ENCODE results near the gene KCTD1. TPM values are rescaled to one million over a fixed set of nuclear protein-coding genes. Genes with fewer than 3 reads are reported as not detected.

KCTD1 gene
- total RNA-seq, 4 donors from 2014 or later = 4.7 to 6.0 (median 5.2) TPM

- ATAC-seq (no peak), DNase-seq (no peak)
- no peaks in the 10 kb centered on the region for H3K36me3 ChIP-seq
- no peak overlapping the region for H3K4me3 ChIP-seq
- no peaks in the 10 kb centered on the region for H3K27me3 ChIP-seq
- in situ Hi-C loops (cut with MboI; ENCODE audit: low sequenced_read_pairs in 4 of 4) (loop anchor here in 1 of 4 donors (25.0 kb wide), 1 partner anchor 215 kb away; no protein-coding TSS in a partner anchor), intact Hi-C loops (cut with DNase I; ENCODE audit: low total_unique reads) (no loop called here)
- TF ChIP-seq POLR2A (IDR thresholded peaks at IDR 0.05) (no peak), CTCF (IDR thresholded peaks at IDR 0.05 in 4 of 5, conservative IDR thresholded peaks at IDR 0.05 in 1 of 5) (no peak)
- H3K27ac ChIP-seq = no peak overlapping the region
- H3K4me1 ChIP-seq = no peaks in the 10 kb centered on the region
- no peaks in the 10 kb centered on the region for H3K9me3 ChIP-seq
Observed at GRCh38 chr18:26421931-26422330, 126.4 kb downstream of the KCTD1 start.

- no peak overlapping the region for H3K27ac ChIP-seq
- no peaks in the 10 kb centered on the region for H3K9me3 ChIP-seq
- no peak overlapping the region for H3K4me3 ChIP-seq
- no peaks in the 10 kb centered on the region for H3K36me3 ChIP-seq
- no peaks in the 10 kb centered on the region for H3K4me1 ChIP-seq
- no peak for DNase-seq
- H3K27me3 ChIP-seq = no peaks in the 10 kb centered on the region
- intact Hi-C loops (cut with DNase I; ENCODE audit: low total_unique reads) = no loop called here
- no peak for ATAC-seq
- in situ Hi-C loops (cut with MboI; ENCODE audit: low sequenced_read_pairs in 4 of 4) = loop anchor here in 1 of 4 donors (25.0 kb wide), 1 partner anchor 216 kb away; no protein-coding TSS in a partner anchor
- TF ChIP-seq POLR2A (IDR thresholded peaks at IDR 0.05) (no peak), CTCF (IDR thresholded peaks at IDR 0.05 in 4 of 5, conservative IDR thresholded peaks at IDR 0.05 in 1 of 5) (no peak)
Observed at GRCh38 chr18:26421503-26421902, 126.8 kb downstream of the KCTD1 start.

- Histone ChIP-seq H3K36me3 (no peaks in the 10 kb centered on the region), H3K4me1 (no peaks in the 10 kb centered on the region), H3K4me3 (no peak overlapping the region), H3K27ac (no peak overlapping the region), H3K9me3 (no peaks in the 10 kb centered on the region), H3K27me3 (no peaks in the 10 kb centered on the region)
- ATAC-seq = no peak
- TF ChIP-seq POLR2A (IDR thresholded peaks at IDR 0.05) = no peak
- TF ChIP-seq CTCF (IDR thresholded peaks at IDR 0.05 in 4 of 5, conservative IDR thresholded peaks at IDR 0.05 in 1 of 5) = no peak
- intact Hi-C loops (cut with DNase I; ENCODE audit: low total_unique reads) (no loop called here), in situ Hi-C loops (cut with MboI; ENCODE audit: low sequenced_read_pairs in 4 of 4) (loop anchor here in 1 of 4 donors (25.0 kb wide), 1 partner anchor 218 kb away; no protein-coding TSS in a partner anchor)
- no peak for DNase-seq
Observed at GRCh38 chr18:26419746-26420145, 128.6 kb downstream of the KCTD1 start.

GRCh38 chr18:26418225-26418624 lies 130.1 kb downstream of the KCTD1 start:
- DNase-seq (no peak), ATAC-seq (no peak)
- TF ChIP-seq POLR2A (IDR thresholded peaks at IDR 0.05) (no peak), CTCF (IDR thresholded peaks at IDR 0.05 in 4 of 5, conservative IDR thresholded peaks at IDR 0.05 in 1 of 5) (no peak)
- intact Hi-C loops (cut with DNase I; ENCODE audit: low total_unique reads) = no loop called here
- H3K36me3 ChIP-seq = no peaks in the 10 kb centered on the region
- H3K4me3 ChIP-seq = no peak overlapping the region
- no peaks in the 10 kb centered on the region for H3K9me3 ChIP-seq
- in situ Hi-C loops (cut with MboI; ENCODE audit: low sequenced_read_pairs in 4 of 4) = loop anchor here in 1 of 4 donors (25.0 kb wide), 1 partner anchor 219 kb away; no protein-coding TSS in a partner anchor
- no peaks in the 10 kb centered on the region for H3K4me1 ChIP-seq
- H3K27ac ChIP-seq = no peak overlapping the region
- no peaks in the 10 kb centered on the region for H3K27me3 ChIP-seq

GRCh38 chr18:26417190-26417589 lies 131.2 kb downstream of the KCTD1 start:
- TF ChIP-seq CTCF (IDR thresholded peaks at IDR 0.05 in 4 of 5, conservative IDR thresholded peaks at IDR 0.05 in 1 of 5) = no peak
- no peak for TF ChIP-seq POLR2A (IDR thresholded peaks at IDR 0.05)
- Histone ChIP-seq H3K4me3 (no peak overlapping the region), H3K27me3 (no peaks in the 10 kb centered on the region), H3K36me3 (no peaks in the 10 kb centered on the region), H3K4me1 (no peaks in the 10 kb centered on the region), H3K9me3 (no peaks in the 10 kb centered on the region), H3K27ac (no peak overlapping the region)
- DNase-seq = no peak
- intact Hi-C loops (cut with DNase I; ENCODE audit: low total_unique reads) (no loop called here), in situ Hi-C loops (cut with MboI; ENCODE audit: low sequenced_read_pairs in 4 of 4) (loop anchor here in 1 of 4 donors (25.0 kb wide), 1 partner anchor 220 kb away; no protein-coding TSS in a partner anchor)
- ATAC-seq = no peak
